ENCODE measurements around the gene MYADML2. TPM values are rescaled to one million over a fixed set of nuclear protein-coding genes. Genes with fewer than 3 reads are reported as not detected.
A peak's percentile ranks its signal among the peaks of the same experiment; 100 is the strongest.

MYADML2 gene
- total RNA-seq, 1 experiment from 2014 or later: not detected

DNA sequence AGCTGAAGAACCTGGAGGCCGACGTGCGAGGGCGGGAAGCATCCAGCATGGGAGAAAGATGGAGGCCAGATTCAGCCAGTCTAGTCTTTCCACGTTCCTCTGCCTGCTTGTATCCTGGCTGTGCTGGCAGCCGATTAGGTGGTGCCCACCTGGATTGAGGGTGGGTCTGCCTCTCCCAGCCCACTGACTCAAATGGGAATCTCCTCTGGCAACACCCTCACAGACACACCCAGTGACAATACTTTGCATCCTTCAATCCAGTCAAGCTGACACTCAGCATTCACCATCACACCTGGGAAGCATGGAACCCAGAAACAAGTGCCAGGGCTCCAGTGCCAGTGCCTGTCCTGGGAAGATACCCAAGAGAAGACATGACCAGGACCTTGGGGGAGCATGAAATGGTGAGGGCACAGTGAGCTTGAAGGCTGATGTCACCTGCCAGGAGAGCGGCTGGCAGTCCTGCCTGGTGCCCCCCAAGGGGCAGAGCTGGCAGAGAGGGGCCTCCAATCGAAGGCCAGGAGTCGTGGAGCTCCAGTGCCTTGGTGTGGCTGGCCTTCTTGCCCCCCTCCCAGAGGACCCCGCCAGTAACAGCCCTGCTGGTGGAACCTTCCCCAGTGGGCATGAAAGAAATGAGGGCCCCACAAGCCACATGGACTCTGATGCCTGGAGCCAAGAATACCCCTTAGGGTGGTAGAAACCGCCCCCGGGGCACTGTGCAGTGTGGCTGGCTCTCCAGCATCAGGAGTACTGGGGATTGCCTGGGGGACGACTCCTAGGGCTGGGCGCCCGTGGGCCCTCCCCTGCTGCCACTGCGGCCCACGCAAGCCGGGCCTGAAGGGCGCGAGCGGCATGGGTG, 45.6 kb downstream of the MYADML2 start:
- no TSS peak for BruUV-seq (replicated peaks)
- no peaks in the 10 kb centered on the region for H3K9me3 ChIP-seq (ENCODE audit: low read depth, low read length, poor library complexity, severe bottlenecking)
- H3K27me3 ChIP-seq (replicated peaks; ENCODE audit: insufficient read depth, low read depth, low read length, poor library complexity): no peaks in the 10 kb centered on the region
- POLR2A ChIA-PET (ENCODE audit: low non-redundant PET): no interaction called here
- peaks cover 11% of the 10 kb centered on the region for H3K4me1 ChIP-seq (ENCODE audit: insufficient read depth, low read length, poor library complexity, severe bottlenecking)
- TF ChIP-seq, protein P1, sequence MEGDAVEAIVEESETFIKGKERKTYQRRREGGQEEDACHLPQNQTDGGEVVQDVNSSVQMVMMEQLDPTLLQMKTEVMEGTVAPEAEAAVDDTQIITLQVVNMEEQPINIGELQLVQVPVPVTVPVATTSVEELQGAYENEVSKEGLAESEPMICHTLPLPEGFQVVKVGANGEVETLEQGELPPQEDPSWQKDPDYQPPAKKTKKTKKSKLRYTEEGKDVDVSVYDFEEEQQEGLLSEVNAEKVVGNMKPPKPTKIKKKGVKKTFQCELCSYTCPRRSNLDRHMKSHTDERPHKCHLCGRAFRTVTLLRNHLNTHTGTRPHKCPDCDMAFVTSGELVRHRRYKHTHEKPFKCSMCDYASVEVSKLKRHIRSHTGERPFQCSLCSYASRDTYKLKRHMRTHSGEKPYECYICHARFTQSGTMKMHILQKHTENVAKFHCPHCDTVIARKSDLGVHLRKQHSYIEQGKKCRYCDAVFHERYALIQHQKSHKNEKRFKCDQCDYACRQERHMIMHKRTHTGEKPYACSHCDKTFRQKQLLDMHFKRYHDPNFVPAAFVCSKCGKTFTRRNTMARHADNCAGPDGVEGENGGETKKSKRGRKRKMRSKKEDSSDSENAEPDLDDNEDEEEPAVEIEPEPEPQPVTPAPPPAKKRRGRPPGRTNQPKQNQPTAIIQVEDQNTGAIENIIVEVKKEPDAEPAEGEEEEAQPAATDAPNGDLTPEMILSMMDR (conservative IDR thresholded peaks at IDR 0.05; ENCODE audit: low read depth, low read length): no peak
- TF ChIP-seq EZH2 (IDR thresholded peaks at IDR 0.05; ENCODE audit: borderline replicate concordance, low read depth, low read length, poor library complexity, severe bottlenecking): no peak
- intact Hi-C loops (cut with micrococcal nuclease; ENCODE audit: unreplicated experiment): no loop called here
- peaks cover 20% of the 10 kb centered on the region for H3K36me3 ChIP-seq (ENCODE audit: insufficient read depth, low read length, poor library complexity, severe bottlenecking)
- H3K27ac ChIP-seq (ENCODE audit: low read depth, low read length, poor library complexity, severe bottlenecking): peak overlapping the region; percentile 16
- H3K4me3 ChIP-seq (ENCODE audit: low read depth, low read length, poor library complexity, severe bottlenecking): peak overlapping the region; percentile 40
- DNase-seq (ENCODE audit: low spot score): no peak
- CTCF ChIA-PET: no interaction called here

DNA sequence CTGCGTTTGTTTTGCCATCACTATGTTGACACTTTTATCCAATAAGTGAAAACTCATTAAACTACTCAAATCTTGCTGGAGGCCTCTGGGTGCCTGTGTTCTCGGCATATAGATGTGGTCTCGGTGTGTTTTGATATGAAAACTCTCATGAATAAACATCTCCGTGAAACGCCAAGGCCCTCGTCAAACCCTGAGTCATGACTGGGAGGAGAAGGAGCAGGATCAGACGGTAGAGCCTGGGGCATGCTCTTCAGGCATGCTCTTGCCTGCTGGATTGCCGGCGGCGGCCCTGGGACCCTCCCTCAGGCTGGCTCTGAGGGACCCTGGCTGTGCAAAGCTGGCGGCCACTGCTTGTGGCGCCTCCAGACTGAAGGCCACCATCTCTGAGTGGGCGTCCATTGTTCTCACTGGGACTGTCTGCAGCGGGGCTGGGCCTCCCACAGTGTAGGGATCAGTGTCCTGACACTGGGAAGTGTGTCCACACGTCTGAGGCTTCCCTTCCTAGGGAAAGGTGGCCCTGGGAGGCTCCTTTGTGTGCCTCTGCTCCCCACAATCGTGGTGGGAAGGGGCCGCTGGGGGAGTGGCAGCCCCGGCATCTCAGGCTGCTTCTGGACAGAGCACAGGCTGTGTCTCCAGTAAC, 46.7 kb downstream of the MYADML2 start:
- no TSS peak for BruUV-seq (replicated peaks)
- TF ChIP-seq, protein P1 (conservative IDR thresholded peaks at IDR 0.05; ENCODE audit: low read depth, low read length): no peak
- no peak for TF ChIP-seq EZH2 (IDR thresholded peaks at IDR 0.05; ENCODE audit: borderline replicate concordance, low read depth, low read length, poor library complexity, severe bottlenecking)
- Histone ChIP-seq H3K9me3 (ENCODE audit: low read depth, low read length, poor library complexity, severe bottlenecking) (no peaks in the 10 kb centered on the region), H3K27ac (ENCODE audit: low read depth, low read length, poor library complexity, severe bottlenecking) (no peak overlapping the region), H3K4me3 (ENCODE audit: low read depth, low read length, poor library complexity, severe bottlenecking) (no peak overlapping the region), H3K4me1 (ENCODE audit: insufficient read depth, low read length, poor library complexity, severe bottlenecking) (peaks cover 11% of the 10 kb centered on the region), H3K27me3 (replicated peaks; ENCODE audit: insufficient read depth, low read depth, low read length, poor library complexity) (no peaks in the 10 kb centered on the region), H3K36me3 (ENCODE audit: insufficient read depth, low read length, poor library complexity, severe bottlenecking) (peaks cover 19% of the 10 kb centered on the region)
- ChIA-PET CTCF (no interaction called here), POLR2A (ENCODE audit: low non-redundant PET) (no interaction called here)
- intact Hi-C loops (cut with micrococcal nuclease; ENCODE audit: unreplicated experiment): no loop called here
- DNase-seq (ENCODE audit: low spot score): no peak

DNA sequence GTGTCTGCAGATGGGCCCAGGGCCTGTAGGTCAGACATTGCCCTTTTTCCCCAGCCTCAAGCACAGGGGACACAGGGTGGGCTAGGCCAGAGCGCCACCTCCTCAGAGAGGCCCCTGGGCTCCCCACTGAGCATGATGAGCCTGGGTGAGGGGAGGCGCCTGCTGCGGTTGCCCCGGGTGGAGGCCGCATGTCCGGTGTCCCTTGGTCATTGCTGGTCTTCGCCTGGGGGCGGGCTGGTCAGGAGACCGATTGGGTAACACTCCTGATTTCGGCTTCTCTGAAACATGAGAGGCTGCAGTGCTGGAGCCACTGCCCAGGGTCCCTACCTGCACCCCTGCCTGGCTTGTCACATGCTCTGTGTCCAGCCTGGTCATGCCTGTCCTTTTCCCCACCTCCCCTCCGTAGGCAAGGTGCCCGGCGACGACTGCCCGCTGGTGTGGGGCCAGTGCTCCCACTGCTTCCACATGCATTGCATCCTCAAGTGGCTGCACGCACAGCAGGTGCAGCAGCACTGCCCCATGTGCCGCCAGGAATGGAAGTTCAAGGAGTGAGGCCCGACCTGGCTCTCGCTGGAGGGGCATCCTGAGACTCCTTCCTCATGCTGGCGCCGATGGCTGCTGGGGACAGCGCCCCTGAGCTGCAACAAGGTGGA, 47.4 kb downstream of the MYADML2 start:
- Histone ChIP-seq H3K36me3 (ENCODE audit: insufficient read depth, low read length, poor library complexity, severe bottlenecking) (peaks cover 23% of the 10 kb centered on the region), H3K4me1 (ENCODE audit: insufficient read depth, low read length, poor library complexity, severe bottlenecking) (peaks cover 11% of the 10 kb centered on the region), H3K4me3 (ENCODE audit: low read depth, low read length, poor library complexity, severe bottlenecking) (no peak overlapping the region), H3K27ac (ENCODE audit: low read depth, low read length, poor library complexity, severe bottlenecking) (no peak overlapping the region), H3K27me3 (replicated peaks; ENCODE audit: insufficient read depth, low read depth, low read length, poor library complexity) (no peaks in the 10 kb centered on the region), H3K9me3 (ENCODE audit: low read depth, low read length, poor library complexity, severe bottlenecking) (no peaks in the 10 kb centered on the region)
- intact Hi-C loops (cut with micrococcal nuclease; ENCODE audit: unreplicated experiment): no loop called here
- no peak for TF ChIP-seq EZH2 (IDR thresholded peaks at IDR 0.05; ENCODE audit: borderline replicate concordance, low read depth, low read length, poor library complexity, severe bottlenecking)
- TF ChIP-seq, protein P1 (conservative IDR thresholded peaks at IDR 0.05; ENCODE audit: low read depth, low read length): no peak
- BruUV-seq (replicated peaks): no TSS peak
- ChIA-PET POLR2A (ENCODE audit: low non-redundant PET) (no interaction called here), CTCF (no interaction called here)
- no peak for DNase-seq (ENCODE audit: low spot score)
